Muscle layer of colon (tissue), 2 donors: ENCODE data around the gene VPS72.

Experiments used
- H3K27ac ChIP-seq: one replicate; pipeline ENCODE4 v1.7.0; 2013; ENCODE audit warnings: low read depth, mild to moderate bottlenecking, low read length, moderate library complexity
- H3K27me3 ChIP-seq, 2 donors: one replicate each; pipeline ENCODE4 v1.7.0; 2013; ENCODE audit warnings: low read length in 2 of 2, mild to moderate bottlenecking in 2 of 2; ENCODE audit not compliant: insufficient read depth in 2 of 2, control insufficient read depth in 1 of 2
- H3K36me3 ChIP-seq: one replicate; pipeline ENCODE4 v1.7.0; 2013; ENCODE audit warnings: mild to moderate bottlenecking, low read length; ENCODE audit not compliant: insufficient read depth
- H3K4me1 ChIP-seq: one replicate; pipeline ENCODE4 v1.7.0; 2013; ENCODE audit warnings: mild to moderate bottlenecking, low read length; ENCODE audit not compliant: insufficient read depth
- H3K4me3 ChIP-seq, 2 donors: one replicate each; pipeline ENCODE4 v1.7.0; 2013; ENCODE audit warnings: low read length in 2 of 2, low read depth in 1 of 2, mild to moderate bottlenecking in 1 of 2, moderate library complexity in 1 of 2
- H3K9ac ChIP-seq: one replicate; pipeline ENCODE4 v1.7.0; 2013; ENCODE audit warnings: low read length
- H3K9me3 ChIP-seq: one replicate; pipeline ENCODE4 v1.7.0; 2013; ENCODE audit warnings: mild to moderate bottlenecking, low read length
- donor health status: abdominal sarcoma.
- donor health status: Adenocarcinoma of cecum.

Gene VPS72

GRCh38 chr1:151142411-151143056 is 47.5 kb downstream of the VPS72 start:
- Histone ChIP-seq H3K4me1 (peaks cover 29% of the 10 kb centered on the region), H3K9ac (no peak overlapping the region), H3K27ac (no peak overlapping the region), H3K4me3 (no peak overlapping the region), H3K36me3 (no peaks in the 10 kb centered on the region), H3K27me3 (no peaks in the 10 kb centered on the region), H3K9me3 (no peaks in the 10 kb centered on the region)

- H3K27ac ChIP-seq: no peak overlapping the region
- peaks cover 7% of the 10 kb centered on the region for H3K36me3 ChIP-seq
- H3K4me1 ChIP-seq: no peaks in the 10 kb centered on the region
- no peak overlapping the region for H3K9ac ChIP-seq
- no peaks in the 10 kb centered on the region for H3K27me3 ChIP-seq
- no peaks in the 10 kb centered on the region for H3K9me3 ChIP-seq
- H3K4me3 ChIP-seq: no peak overlapping the region
Observed at GRCh38 chr1:151137789-151138188, 52.2 kb downstream of the VPS72 start.

DNA sequence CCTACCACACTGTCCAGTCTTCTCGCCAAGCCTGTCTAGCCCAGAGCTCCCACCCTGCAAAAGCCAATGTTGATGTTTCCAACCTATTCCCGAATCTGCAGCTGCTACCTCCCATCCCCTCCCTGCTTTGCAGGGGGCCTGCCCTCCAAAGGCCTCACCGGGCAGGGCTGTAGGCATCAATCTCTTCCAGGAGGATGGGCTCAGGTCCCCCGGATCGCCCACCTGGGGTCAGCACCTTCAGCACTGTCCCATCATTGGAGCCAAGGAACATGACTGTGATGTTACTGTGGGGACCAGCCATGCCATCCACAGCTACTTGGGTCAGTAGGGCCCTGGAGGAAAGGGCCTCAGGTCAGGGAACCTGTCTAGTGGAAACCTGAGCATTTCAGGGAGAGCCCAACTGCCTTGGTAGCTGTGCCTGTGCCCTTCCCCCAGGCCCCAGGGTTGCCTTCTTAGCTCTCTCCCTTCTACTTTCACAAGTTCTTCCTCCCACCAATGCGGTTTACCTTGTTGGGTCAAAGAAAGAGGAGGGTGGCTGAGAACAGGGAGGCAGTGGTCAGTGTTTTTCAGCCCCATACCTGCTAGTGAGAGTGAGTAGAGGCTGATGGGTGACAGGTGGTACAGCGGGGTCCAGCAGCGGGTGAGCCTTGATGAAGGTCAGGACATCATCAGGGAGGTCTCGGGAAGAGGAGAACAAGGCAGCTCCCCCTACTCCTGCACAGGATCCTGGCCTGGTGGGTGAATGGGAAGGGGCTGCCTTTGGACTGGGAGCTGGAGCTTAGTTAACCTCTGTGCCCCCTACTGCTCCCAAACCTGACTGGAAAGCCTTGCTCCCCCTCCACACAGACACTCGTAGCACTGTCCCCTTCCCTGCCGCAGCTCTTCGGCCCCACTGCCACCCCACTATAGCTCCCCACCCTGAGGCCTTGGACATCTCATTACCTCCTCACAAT is 54.3 kb downstream of the VPS72 start:
- Histone ChIP-seq H3K9ac (no peak overlapping the region), H3K4me1 (peaks cover 4% of the 10 kb centered on the region), H3K36me3 (peaks cover 7% of the 10 kb centered on the region), H3K27me3 (no peaks in the 10 kb centered on the region), H3K27ac (no peak overlapping the region), H3K9me3 (no peaks in the 10 kb centered on the region), H3K4me3 (no peak overlapping the region)

- Histone ChIP-seq H3K9me3 (no peaks in the 10 kb centered on the region), H3K36me3 (peaks cover 7% of the 10 kb centered on the region), H3K27ac (no peak overlapping the region), H3K4me3 (no peak overlapping the region), H3K27me3 (no peaks in the 10 kb centered on the region), H3K9ac (no peak overlapping the region), H3K4me1 (peaks cover 8% of the 10 kb centered on the region)
Observed at GRCh38 chr1:151134991-151135390, 55.0 kb downstream of the VPS72 start.

DNA sequence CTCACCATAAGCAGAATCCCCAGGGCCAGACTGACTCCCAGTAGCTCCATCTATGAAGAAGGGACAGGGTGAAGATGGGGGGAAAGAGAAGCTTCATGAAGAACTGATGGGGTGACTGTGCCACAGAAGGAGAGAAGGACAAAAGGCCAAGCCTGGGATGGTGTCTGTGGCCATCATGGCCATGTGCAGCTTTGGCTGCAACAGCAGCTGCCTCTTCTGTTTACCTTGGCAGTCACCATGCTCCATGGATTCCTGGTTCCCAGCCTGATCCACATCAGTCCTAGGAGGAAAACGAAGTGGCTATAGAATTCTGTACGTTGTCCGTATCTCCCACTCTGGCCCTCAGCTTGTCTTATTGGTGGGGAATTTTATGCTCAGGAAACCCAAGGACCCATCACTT is 55.6 kb downstream of the VPS72 start:
- H3K9ac ChIP-seq: no peak overlapping the region
- H3K36me3 ChIP-seq: peaks cover 7% of the 10 kb centered on the region
- H3K9me3 ChIP-seq: no peaks in the 10 kb centered on the region
- peaks cover 8% of the 10 kb centered on the region for H3K4me1 ChIP-seq
- no peak overlapping the region for H3K27ac ChIP-seq
- H3K4me3 ChIP-seq: no peak overlapping the region
- H3K27me3 ChIP-seq: no peaks in the 10 kb centered on the region

- Histone ChIP-seq H3K36me3 (peaks cover 7% of the 10 kb centered on the region), H3K4me1 (peaks cover 8% of the 10 kb centered on the region), H3K4me3 (no peak overlapping the region), H3K27me3 (no peaks in the 10 kb centered on the region), H3K27ac (no peak overlapping the region), H3K9ac (no peak overlapping the region), H3K9me3 (no peaks in the 10 kb centered on the region)
Observed at GRCh38 chr1:151133018-151133806, 56.8 kb downstream of the VPS72 start.

- no peaks in the 10 kb centered on the region for H3K9me3 ChIP-seq
- no peaks in the 10 kb centered on the region for H3K27me3 ChIP-seq
- H3K36me3 ChIP-seq: peaks cover 7% of the 10 kb centered on the region
- peak overlapping the region; percentile 63 for H3K9ac ChIP-seq
- H3K4me1 ChIP-seq: peaks cover 8% of the 10 kb centered on the region
- no peak overlapping the region for H3K27ac ChIP-seq
- H3K4me3 ChIP-seq: peak overlapping the region; percentile 35 to 70
Observed at GRCh38 chr1:151132335-151133017, 57.5 kb downstream of the VPS72 start.

DNA sequence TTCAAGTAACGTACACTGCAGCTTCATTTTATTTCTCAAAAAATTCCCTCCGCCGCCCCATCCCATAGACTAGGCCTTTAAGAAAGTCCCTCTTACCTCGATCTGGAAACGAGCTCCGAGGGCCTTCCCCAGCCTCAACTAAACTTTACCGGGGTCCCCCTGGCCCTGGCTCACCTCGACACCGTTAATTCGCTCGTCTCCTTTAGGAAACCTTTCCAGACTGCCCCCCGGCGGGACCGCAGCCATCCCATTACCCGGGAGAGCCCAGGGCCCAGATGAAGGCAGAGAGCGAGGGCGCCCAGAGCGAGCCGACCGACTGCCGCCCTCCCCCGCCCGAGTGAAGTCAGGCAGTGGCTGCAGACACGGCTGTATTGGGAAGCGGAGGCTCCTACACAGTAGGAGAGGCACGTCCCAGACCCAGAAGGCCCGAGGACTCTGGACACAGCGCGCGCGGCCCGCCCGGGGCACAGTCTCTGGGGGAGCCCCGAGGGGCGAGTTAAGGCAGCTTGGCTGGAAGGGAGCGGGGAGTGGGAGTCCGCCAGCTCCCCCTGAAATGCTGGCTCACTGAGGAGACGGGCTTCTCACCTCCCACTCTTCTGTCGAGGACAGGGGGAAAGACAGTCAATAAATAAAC is 58.2 kb downstream of the VPS72 start:
- H3K27ac ChIP-seq: peak overlapping the region; percentile 28

GRCh38 chr1:151130987-151131586 is 58.9 kb downstream of the VPS72 start:
- Histone ChIP-seq H3K9ac (peak overlapping the region; percentile 63), H3K9me3 (no peaks in the 10 kb centered on the region), H3K36me3 (peaks cover 2% of the 10 kb centered on the region), H3K4me1 (peaks cover 8% of the 10 kb centered on the region), H3K27me3 (no peaks in the 10 kb centered on the region), H3K27ac (peak overlapping the region; percentile 28), H3K4me3 (peak overlapping the region; percentile 35 to 70)

More for the DNA sequence above, 58.2 kb downstream of the VPS72 start:
- Histone ChIP-seq H3K9me3 (no peaks in the 10 kb centered on the region), H3K4me3 (peak overlapping the region; percentile 35 to 70), H3K9ac (peak overlapping the region; percentile 63), H3K4me1 (peaks cover 8% of the 10 kb centered on the region), H3K27me3 (no peaks in the 10 kb centered on the region), H3K36me3 (peaks cover 6% of the 10 kb centered on the region)

DNA sequence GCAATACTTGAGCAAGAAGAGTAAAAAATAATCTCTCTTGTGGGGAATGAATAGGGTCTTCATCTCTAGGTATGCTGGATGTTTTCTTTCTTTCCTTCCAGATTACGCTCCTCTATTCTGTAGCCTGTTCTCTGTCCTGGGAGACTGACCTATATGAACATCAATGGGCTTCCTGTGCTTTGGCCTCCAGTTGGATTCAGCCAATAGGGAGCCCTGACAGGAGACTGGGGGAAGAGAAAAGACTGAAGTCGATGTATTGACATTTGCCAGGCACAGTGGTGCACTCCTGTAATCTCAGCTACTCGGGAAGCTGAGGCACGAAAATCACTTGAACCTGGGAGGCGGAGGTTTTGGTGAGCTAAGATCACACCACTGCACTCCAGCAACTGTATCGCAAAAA is 61.2 kb downstream of the VPS72 start:
- H3K4me1 ChIP-seq: peaks cover 8% of the 10 kb centered on the region
- no peak overlapping the region for H3K9ac ChIP-seq
- H3K27ac ChIP-seq: no peak overlapping the region
- no peaks in the 10 kb centered on the region for H3K27me3 ChIP-seq
- no peak overlapping the region for H3K4me3 ChIP-seq
- no peaks in the 10 kb centered on the region for H3K9me3 ChIP-seq
- H3K36me3 ChIP-seq: peaks cover 6% of the 10 kb centered on the region
